ENCODE data around the gene SEPTIN5. TPM values are rescaled to one million over a fixed set of nuclear protein-coding genes. Genes with fewer than 3 reads are reported as not detected.

Gene SEPTIN5
- total and polyA plus RNA-seq, 9 of the 15 experiments (the other 6 are each of a cell fraction or from before 2014, with no cell fraction given), result 0.03 to 195 (median 119) TPM

DNA sequence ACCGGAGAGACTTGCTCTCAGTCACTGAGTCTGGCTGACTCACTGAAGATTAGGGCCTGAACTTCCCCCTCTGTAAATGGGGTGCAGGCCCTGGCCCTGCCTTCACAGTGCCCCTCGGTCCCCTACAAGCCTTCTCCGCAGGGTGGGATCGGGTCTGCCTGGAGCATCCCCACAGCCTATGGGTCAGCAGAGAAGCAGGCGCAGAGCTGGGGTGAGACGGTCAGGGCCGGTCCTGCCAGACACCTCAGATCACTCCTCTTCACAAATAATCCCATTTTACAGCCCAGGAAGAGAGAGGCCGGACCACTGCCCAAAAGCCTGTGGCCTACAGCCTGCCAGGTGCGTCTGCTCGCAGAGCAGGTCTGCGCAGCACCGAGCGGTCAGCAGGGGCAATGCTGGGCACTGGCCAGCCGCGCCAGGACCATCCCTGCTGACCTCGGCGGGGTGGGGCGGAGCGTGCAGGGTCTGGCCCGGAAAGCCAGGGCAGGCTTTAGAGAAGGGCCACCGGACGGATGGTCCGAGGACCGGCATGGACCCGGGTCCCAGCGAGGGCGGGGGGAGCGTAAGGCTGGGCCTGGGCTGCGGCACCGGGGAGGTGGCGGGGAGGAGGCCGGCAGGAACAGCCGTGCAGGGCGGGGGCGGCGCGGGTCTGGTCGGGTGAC lies 522 bp upstream of the SEPTIN5 start (continued):
- TF ChIP-seq ZNF436 (CRISPR knock-in tag; IDR thresholded peaks at IDR 0.05), result no peak
- no peak for TF ChIP-seq PYGO2 (tag; IDR thresholded peaks at IDR 0.05)
- TF ChIP-seq ZBED1 (IDR thresholded peaks at IDR 0.05), result peak; percentile 30; the same call in 1 of the 2 replicates
- TF ChIP-seq, protein P1, sequence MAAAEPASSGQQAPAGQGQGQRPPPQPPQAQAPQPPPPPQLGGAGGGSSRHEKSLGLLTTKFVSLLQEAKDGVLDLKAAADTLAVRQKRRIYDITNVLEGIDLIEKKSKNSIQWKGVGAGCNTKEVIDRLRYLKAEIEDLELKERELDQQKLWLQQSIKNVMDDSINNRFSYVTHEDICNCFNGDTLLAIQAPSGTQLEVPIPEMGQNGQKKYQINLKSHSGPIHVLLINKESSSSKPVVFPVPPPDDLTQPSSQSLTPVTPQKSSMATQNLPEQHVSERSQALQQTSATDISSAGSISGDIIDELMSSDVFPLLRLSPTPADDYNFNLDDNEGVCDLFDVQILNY (CRISPR knock-in tag; IDR thresholded peaks at IDR 0.05), result no peak
- TF ChIP-seq HMGXB4 (CRISPR knock-in tag; IDR thresholded peaks at IDR 0.05), result peak; percentile 68
- TF ChIP-seq CBFA2T3 (IDR thresholded peaks at IDR 0.05), result no peak
- TF ChIP-seq, protein P2, sequence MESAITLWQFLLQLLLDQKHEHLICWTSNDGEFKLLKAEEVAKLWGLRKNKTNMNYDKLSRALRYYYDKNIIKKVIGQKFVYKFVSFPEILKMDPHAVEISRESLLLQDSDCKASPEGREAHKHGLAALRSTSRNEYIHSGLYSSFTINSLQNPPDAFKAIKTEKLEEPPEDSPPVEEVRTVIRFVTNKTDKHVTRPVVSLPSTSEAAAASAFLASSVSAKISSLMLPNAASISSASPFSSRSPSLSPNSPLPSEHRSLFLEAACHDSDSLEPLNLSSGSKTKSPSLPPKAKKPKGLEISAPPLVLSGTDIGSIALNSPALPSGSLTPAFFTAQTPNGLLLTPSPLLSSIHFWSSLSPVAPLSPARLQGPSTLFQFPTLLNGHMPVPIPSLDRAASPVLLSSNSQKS (CRISPR knock-in tag; IDR thresholded peaks at IDR 0.05), result no peak
- no peak for TF ChIP-seq ZNF239 (CRISPR knock-in tag; IDR thresholded peaks at IDR 0.05)
- TF ChIP-seq U2AF1 (optimal IDR thresholded peaks at IDR 0.05; ENCODE audit: low read depth, low read length), result no peak
- peak; percentile 43; the same call in 1 of the 2 replicates for TF ChIP-seq LARP7 (IDR thresholded peaks at IDR 0.05)
- TF ChIP-seq XRCC3 (IDR thresholded peaks at IDR 0.05), result no peak
- TF ChIP-seq, protein P3, sequence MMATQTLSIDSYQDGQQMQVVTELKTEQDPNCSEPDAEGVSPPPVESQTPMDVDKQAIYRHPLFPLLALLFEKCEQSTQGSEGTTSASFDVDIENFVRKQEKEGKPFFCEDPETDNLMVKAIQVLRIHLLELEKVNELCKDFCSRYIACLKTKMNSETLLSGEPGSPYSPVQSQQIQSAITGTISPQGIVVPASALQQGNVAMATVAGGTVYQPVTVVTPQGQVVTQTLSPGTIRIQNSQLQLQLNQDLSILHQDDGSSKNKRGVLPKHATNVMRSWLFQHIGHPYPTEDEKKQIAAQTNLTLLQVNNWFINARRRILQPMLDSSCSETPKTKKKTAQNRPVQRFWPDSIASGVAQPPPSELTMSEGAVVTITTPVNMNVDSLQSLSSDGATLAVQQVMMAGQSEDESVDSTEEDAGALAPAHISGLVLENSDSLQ (IDR thresholded peaks at IDR 0.05), result no peak
- TF ChIP-seq DDX20 (tag; IDR thresholded peaks at IDR 0.05; ENCODE audit: low read depth), result no peak
- no peak for TF ChIP-seq ZNF124 (CRISPR knock-in tag; IDR thresholded peaks at IDR 0.05)
- no peak for TF ChIP-seq ZMIZ1 (IDR thresholded peaks at IDR 0.05; ENCODE audit: low read depth in 2 of 2, low read length in 2 of 2)
- TF ChIP-seq MTA1 (IDR thresholded peaks at IDR 0.05; ENCODE audit: borderline replicate concordance), result no peak
- peak; percentile 55 for TF ChIP-seq CBX2 (IDR thresholded peaks at IDR 0.05; ENCODE audit: insufficient read depth, low read length, poor library complexity, severe bottlenecking)
- TF ChIP-seq ARID3A (IDR thresholded peaks at IDR 0.05; ENCODE audit: borderline replicate concordance, low read depth, low read length), result no peak
- no peak for TF ChIP-seq KAT2B (IDR thresholded peaks at IDR 0.05; ENCODE audit: low read depth, low read length)
